ENCODE results near the gene WDR70. TPM values are rescaled to one million over a fixed set of nuclear protein-coding genes. Genes with fewer than 3 reads are reported as not detected.
"Not testable (repeated sequence)": the region's sequence is repeated elsewhere in the genome, so short reads cannot be mapped to it uniquely, and the experiment has no call there.

Gene WDR70
- total RNA-seq, 4 donors from 2014 or later, result 18.9 to 106 (median 34.9) TPM

GRCh38 chr5:37375091-37375490, 4.0 kb upstream of the WDR70 start:
- TF ChIP-seq, protein P1, sequence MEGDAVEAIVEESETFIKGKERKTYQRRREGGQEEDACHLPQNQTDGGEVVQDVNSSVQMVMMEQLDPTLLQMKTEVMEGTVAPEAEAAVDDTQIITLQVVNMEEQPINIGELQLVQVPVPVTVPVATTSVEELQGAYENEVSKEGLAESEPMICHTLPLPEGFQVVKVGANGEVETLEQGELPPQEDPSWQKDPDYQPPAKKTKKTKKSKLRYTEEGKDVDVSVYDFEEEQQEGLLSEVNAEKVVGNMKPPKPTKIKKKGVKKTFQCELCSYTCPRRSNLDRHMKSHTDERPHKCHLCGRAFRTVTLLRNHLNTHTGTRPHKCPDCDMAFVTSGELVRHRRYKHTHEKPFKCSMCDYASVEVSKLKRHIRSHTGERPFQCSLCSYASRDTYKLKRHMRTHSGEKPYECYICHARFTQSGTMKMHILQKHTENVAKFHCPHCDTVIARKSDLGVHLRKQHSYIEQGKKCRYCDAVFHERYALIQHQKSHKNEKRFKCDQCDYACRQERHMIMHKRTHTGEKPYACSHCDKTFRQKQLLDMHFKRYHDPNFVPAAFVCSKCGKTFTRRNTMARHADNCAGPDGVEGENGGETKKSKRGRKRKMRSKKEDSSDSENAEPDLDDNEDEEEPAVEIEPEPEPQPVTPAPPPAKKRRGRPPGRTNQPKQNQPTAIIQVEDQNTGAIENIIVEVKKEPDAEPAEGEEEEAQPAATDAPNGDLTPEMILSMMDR (IDR thresholded peaks at IDR 0.05), result no peak
- TF ChIP-seq POLR2A (IDR thresholded peaks at IDR 0.05), result no peak
- no peaks in the 10 kb centered on the region for H3K9me3 ChIP-seq

GRCh38 chr5:37378066-37378465, 1.1 kb upstream of the WDR70 start:
- Histone ChIP-seq H3K4me1 (peaks cover 0 to 11% (median 0%) of the 10 kb centered on the region in 4 donors), H3K36me3 (peaks cover 0 to 16% (median 0%) of the 10 kb centered on the region in 3 donors)
- peak in 1 of 3 donors; percentile 37 for DNase-seq
- H3K4me3 ChIP-seq, H3K9me3 ChIP-seq, H3K27me3 ChIP-seq, H3K27ac ChIP-seq: not testable (repeated sequence)

More at GRCh38 chr5:37375091-37375490, 4.0 kb upstream of the WDR70 start:
- no peak overlapping the region for H3K4me3 ChIP-seq
- no peaks in the 10 kb centered on the region for H3K27me3 ChIP-seq
- DNase-seq, result peak in 1 of 3 donors; percentile 28
- H3K27ac ChIP-seq, result no peak overlapping the region
- no peaks in the 10 kb centered on the region for H3K36me3 ChIP-seq
- peaks cover 0 to 2% (median 0%) of the 10 kb centered on the region in 4 donors for H3K4me1 ChIP-seq

DNA sequence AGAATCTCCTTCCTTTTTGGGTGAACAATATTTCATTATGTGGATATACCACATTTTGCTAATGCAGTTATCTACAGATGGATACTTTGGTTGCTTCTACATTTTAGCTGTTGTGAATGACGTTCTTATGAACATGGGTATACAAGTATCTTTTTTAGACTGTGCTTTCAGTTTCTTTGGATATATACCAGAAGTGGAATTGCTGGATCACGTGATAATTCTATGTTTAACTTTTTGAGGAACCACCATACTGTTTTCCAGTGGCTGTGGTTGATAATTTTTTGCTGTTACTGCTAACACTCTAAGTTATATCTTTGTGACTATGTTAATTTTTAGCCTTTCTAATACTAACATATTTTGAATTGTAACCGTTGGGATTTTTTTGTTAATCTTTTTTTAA, 12.5 kb downstream of the WDR70 start:
- Histone ChIP-seq H3K36me3 (peaks cover 0 to 42% (median 0%) of the 10 kb centered on the region in 3 donors), H3K4me1 (no peaks in the 10 kb centered on the region), H3K27me3 (no peaks in the 10 kb centered on the region), H3K27ac (no peak overlapping the region), H3K9me3 (no peaks in the 10 kb centered on the region), H3K4me3 (no peak overlapping the region)
- no peak for DNase-seq
- TF ChIP-seq POLR2A (IDR thresholded peaks at IDR 0.05), result no peak
- TF ChIP-seq, protein P1 (IDR thresholded peaks at IDR 0.05), result no peak

- Histone ChIP-seq H3K27ac (no peak overlapping the region), H3K9me3 (no peaks in the 10 kb centered on the region), H3K27me3 (no peaks in the 10 kb centered on the region), H3K4me1 (no peaks in the 10 kb centered on the region), H3K4me3 (no peak overlapping the region), H3K36me3 (peaks cover 0 to 77% (median 0%) of the 10 kb centered on the region in 3 donors)
- DNase-seq, result no peak
- TF ChIP-seq POLR2A (IDR thresholded peaks at IDR 0.05), result no peak
- TF ChIP-seq, protein P1 (IDR thresholded peaks at IDR 0.05), result no peak
Measured at GRCh38 chr5:37396352-37396751, 17.2 kb downstream of the WDR70 start.

GRCh38 chr5:37400501-37400900, 21.4 kb downstream of the WDR70 start:
- Histone ChIP-seq H3K36me3 (peaks cover 0 to 50% (median 0%) of the 10 kb centered on the region in 3 donors), H3K4me3 (no peak overlapping the region), H3K4me1 (no peaks in the 10 kb centered on the region), H3K27ac (no peak overlapping the region), H3K27me3 (no peaks in the 10 kb centered on the region), H3K9me3 (no peaks in the 10 kb centered on the region)
- DNase-seq, result no peak
- TF ChIP-seq, protein P1 (IDR thresholded peaks at IDR 0.05), result no peak
- TF ChIP-seq POLR2A (IDR thresholded peaks at IDR 0.05), result no peak

- Histone ChIP-seq H3K27ac (no peak overlapping the region), H3K27me3 (no peaks in the 10 kb centered on the region), H3K9me3 (no peaks in the 10 kb centered on the region), H3K36me3 (peaks cover 0 to 7% (median 2%) of the 10 kb centered on the region in 3 donors), H3K4me3 (no peak overlapping the region), H3K4me1 (no peaks in the 10 kb centered on the region)
- TF ChIP-seq POLR2A (IDR thresholded peaks at IDR 0.05), result no peak
- DNase-seq, result no peak
Measured at GRCh38 chr5:37412515-37412914, 33.4 kb downstream of the WDR70 start.

GRCh38 chr5:37415456-37415855, 36.3 kb downstream of the WDR70 start:
- H3K27me3 ChIP-seq, H3K9me3 ChIP-seq, DNase-seq, H3K4me1 ChIP-seq, H3K27ac ChIP-seq, H3K4me3 ChIP-seq: not testable (repeated sequence)
- peaks cover 0 to 14% (median 2%) of the 10 kb centered on the region in 3 donors for H3K36me3 ChIP-seq

Measured in Peyer's patch (tissue), 4 donors.